NCI-H1048 (cell line): ENCODE measurements around the gene TMEM86A.

Experiments
- DNase-seq: peaks from one replicate; lab custom pipeline; 2025; lab: John Stamatoyannopoulos, UW

Gene TMEM86A

GRCh38 chr11:18700375-18700774 lies 1.8 kb downstream of the TMEM86A start:
- DNase-seq, result no peak

GRCh38 chr11:18700872-18701271 lies 2.3 kb downstream of the TMEM86A start:
- no peak for DNase-seq

- DNase-seq, result no peak
Observed at GRCh38 chr11:18701614-18702216, 3.1 kb downstream of the TMEM86A start.

- DNase-seq, result no peak
Observed at GRCh38 chr11:18703001-18703763, 4.6 kb downstream of the TMEM86A start.

- DNase-seq, result no peak
Observed at GRCh38 chr11:18704045-18704645, 5.6 kb downstream of the TMEM86A start.

GRCh38 chr11:18704698-18705097 lies 6.1 kb downstream of the TMEM86A start:
- DNase-seq, result no peak

GRCh38 chr11:18705651-18706281 lies 7.2 kb downstream of the TMEM86A start:
- DNase-seq, result no peak

- DNase-seq, result no peak
Observed at GRCh38 chr11:18706330-18707243, 8.0 kb downstream of the TMEM86A start.

GRCh38 chr11:18707811-18708340 lies 9.3 kb downstream of the TMEM86A start:
- no peak for DNase-seq

DNA sequence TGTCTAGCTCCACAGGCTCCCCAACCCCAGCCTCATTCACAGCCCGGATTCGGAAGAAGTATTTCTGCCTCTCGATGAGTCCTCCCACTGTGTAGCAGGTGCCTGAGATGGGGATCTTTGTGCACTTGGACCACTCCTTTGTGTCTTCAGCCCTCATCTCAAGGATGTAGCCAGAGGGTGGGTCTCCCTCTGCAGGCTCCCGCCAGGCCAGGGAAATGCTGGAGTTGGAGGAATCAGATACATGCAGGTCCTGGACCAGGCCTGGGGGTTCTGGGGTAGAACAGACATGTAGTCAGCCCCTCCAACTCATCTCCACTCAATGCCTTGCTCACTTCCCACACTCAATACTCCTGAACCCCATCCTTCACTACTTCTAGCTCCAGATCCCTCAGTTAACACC lies 10.8 kb downstream of the TMEM86A start:
- no peak for DNase-seq

DNA sequence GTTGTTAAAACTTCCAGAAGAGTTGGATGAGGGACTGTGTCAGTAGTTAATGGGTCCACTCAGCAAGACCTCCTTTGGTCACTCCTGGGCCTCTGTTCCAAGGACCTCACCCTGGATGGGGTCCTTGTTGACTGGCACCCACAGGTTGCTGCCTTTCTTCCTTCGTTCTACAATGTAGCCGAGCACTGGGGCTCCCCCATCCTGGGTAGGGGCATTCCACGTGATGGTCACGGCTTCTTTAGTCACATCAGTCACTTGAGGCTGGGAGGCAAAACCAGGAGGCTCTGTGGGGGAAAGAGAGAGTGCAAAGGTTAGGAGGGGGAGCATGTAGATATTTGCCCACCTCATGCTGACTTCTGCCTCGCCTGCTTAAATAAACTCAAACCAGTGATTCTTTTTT lies 12.0 kb downstream of the TMEM86A start:
- no peak for DNase-seq

GRCh38 chr11:18713646-18714442 lies 15.3 kb downstream of the TMEM86A start:
- DNase-seq, result no peak

DNA sequence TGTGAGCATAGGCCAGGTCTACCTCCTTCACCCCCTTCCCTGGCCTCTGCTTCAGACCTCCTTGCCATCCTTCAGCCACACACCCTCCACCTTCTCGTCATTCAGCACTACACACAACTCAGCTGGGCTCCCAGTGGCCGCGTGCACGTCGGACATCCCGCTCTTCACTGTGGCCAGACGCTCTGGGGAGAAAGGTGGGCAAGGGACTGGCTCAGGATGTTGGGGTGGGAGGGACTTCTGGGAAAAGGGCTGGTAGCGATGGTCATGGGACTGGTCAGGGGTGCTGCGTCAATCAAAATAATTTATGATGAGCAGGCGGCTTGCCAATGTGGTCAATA lies 15.8 kb downstream of the TMEM86A start:
- no peak for DNase-seq

GRCh38 chr11:18715476-18715875 lies 16.9 kb downstream of the TMEM86A start:
- DNase-seq, result no peak

DNA sequence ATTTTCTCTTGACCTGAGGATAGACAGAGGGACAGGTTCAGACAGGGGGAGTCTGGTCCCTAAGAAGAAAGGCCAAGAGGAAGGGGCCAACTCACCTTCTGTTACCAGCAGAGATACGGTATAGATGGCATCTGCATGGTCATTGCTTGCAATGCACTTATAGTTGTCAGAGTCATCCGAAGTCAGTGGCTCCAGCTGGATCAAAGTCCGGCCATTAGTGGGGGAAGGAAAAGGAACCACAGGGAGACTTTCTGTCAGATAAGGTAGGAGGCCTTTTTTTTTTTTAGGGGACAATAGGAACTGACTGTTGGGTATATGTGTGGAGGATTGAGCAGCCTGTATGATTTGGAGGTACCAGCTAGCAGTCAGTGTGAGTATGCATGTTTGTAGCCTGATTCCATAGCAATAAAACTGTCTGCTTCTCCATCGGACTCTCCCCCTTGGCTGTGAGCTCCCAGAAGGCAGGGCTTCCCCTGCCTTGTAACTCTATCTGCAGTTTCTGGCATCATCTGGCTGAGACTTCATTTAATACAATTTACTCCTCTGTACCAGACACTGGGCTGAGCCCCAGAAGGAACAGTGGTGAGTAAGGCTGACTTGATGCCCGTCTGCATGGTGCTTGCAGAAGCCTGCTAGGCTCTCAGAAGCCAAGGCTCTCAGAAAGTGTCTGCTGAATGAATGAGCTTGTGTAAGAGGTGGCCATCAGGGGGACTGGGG lies 21.7 kb downstream of the TMEM86A start:
- no peak for DNase-seq

DNA sequence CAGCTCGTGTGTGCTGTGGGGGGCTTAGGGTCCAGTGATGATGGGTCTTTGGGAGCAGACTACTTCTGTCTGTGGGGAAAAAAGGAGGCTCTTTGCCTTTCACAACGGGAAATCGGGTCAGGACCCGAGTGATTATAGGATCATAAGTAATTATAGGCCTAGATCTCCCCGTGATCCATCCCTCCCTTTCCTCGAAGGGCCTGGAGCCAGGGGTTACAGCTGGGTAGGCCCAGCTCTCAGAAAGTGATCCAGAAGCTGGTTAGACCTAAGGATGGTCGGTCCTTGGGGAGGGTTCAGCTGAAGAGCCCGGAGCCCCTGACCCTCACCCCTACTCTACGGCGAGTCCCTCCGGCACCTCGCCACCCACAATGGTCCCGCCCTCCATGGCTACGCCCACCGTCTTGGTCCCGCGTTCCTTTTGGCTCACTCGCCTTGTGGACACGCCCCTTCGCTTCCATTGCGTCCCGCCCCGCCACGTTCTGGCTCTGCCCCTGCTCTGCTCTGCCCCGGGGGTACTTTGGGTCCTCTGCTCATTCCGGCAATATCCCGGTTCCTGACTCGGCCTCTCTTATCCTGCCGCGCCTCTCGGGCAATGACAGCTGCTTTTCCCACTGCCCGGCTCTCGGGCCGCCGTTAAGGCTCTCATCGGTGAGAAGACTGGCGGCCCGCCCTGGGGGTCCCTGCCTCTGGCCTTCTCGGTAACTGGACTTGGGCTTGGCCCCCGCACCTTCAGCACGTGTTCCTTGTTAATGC lies 22.4 kb downstream of the TMEM86A start:
- DNase-seq, result no peak

DNA sequence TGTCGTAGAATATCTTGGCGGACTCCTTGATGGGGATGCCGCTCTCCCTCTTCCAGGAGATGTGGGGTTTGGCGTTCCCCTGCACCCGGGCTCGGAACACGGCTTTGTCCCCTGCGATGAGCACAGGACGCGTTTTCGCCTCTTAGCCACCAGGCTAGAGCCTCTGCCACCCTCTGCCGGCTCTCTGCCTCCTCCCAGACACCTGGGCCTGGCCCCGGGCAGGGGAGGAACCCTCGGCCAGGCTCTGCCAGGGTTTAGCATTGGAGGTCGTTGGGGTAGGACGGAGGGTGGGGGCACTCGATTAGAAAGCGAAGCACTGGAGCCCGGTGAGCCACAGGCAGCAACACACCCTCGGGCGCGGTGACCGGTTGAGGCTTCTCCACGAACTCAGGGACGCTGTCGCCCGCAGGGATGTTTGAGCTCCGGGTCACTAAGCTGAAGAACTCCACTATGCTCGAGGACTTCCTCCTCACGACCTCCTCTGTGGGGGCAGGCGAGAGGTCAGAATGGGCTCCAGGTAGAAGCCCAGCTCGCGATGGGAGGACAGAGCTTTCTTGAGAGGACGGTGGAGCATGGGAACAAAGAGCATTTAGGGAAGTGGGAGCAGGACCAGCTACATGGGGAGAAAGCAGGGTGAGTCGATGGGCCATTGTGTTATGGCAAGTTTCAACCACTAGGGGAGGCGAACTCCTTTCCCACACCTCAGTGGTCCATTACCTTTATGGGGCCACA lies 23.1 kb downstream of the TMEM86A start:
- DNase-seq, result no peak

DNA sequence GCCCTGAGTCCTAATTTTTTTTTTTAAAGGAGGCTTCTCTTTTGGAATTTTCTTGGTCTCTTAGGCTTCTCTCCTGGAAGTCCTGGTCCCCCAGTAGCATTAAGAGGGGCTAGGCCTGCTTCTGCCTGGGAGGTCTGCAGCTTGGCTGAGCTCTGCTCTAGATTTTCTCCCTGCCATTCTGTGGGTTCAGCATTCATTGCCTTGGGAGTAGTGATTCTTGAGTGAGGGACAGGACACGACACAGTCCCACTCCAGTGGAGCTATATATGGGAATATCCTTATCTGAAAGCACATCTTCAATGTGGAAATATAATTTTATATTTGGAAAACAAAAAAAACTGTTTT lies 23.7 kb downstream of the TMEM86A start:
- DNase-seq, result no peak

- DNase-seq, result no peak
Observed at GRCh38 chr11:18723991-18724390, 25.4 kb downstream of the TMEM86A start.
